ENCODE results near the gene NAALADL2. TPM values are rescaled to one million over a fixed set of nuclear protein-coding genes. Genes with fewer than 3 reads are reported as not detected.

The NAALADL2 gene
- total RNA-seq, 1 donor from 2014 or later = 12.5 TPM

DNA sequence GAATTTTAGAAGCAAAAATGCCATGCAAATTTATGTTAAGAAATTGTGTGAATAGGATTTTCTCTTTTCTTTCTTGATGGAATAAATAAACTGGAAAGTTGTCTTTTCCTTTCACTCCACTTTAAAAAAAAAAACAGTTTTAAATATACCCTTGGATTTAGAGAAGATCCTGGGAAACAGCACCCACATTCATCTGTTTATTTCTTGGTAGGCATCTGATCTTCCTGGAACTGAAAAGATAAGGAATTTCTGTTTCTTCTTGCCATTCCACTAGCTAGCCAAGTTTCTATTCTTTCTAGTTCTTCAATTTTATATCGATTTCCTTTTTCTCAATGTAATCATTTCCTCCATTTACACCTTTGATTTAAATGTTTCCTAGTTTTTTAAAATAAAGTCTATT lies 420.8 kb downstream of the NAALADL2 start:
- intact Hi-C loops (cut with DNase I) = no loop called here
- Histone ChIP-seq H3K36me3 (no peaks in the 10 kb centered on the region), H3K4me3 (no peak overlapping the region), H3K4me1 (no peaks in the 10 kb centered on the region), H3K9me3 (no peaks in the 10 kb centered on the region), H3K27me3 (no peaks in the 10 kb centered on the region), H3K27ac (no peak overlapping the region)
- DNase-seq (ENCODE audit: extremely low spot score in 2 of 2) = no peak
- TF ChIP-seq POLR2AphosphoS5 (IDR thresholded peaks at IDR 0.05; ENCODE audit: insufficient read depth in 1 of 2, low read depth in 1 of 2) (no peak), POLR2A (IDR thresholded peaks at IDR 0.05) (no peak)
- TF ChIP-seq, protein P1, sequence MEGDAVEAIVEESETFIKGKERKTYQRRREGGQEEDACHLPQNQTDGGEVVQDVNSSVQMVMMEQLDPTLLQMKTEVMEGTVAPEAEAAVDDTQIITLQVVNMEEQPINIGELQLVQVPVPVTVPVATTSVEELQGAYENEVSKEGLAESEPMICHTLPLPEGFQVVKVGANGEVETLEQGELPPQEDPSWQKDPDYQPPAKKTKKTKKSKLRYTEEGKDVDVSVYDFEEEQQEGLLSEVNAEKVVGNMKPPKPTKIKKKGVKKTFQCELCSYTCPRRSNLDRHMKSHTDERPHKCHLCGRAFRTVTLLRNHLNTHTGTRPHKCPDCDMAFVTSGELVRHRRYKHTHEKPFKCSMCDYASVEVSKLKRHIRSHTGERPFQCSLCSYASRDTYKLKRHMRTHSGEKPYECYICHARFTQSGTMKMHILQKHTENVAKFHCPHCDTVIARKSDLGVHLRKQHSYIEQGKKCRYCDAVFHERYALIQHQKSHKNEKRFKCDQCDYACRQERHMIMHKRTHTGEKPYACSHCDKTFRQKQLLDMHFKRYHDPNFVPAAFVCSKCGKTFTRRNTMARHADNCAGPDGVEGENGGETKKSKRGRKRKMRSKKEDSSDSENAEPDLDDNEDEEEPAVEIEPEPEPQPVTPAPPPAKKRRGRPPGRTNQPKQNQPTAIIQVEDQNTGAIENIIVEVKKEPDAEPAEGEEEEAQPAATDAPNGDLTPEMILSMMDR (IDR thresholded peaks at IDR 0.05) = no peak

DNA sequence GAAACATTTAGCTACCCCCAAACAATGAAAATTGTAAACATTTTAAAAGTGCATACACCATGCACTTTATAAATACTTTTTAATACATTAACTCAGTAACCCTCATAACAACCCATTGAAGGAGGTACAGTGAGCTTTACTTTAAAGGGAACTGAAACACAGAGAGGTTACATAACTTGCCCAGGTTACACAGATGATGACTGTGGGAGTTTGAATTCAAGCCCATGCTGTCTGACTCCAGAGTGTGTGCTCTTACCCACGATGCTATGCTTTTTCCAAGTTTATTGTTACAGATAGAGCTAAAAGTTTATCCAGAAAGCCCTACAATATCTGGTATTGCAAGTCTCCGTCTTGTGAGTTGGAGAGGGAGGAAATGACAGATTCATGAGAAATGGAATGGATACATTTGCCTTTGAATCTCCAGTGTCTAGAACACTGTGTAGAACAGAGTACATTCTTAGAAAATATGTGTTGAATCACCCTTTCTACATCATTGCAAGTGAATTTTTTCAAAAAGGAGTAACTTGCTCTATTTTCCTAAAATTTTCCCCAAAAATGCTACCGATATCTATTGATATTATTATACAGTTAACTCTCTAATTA lies 428.3 kb downstream of the NAALADL2 start:
- Histone ChIP-seq H3K27me3 (no peaks in the 10 kb centered on the region), H3K4me3 (no peak overlapping the region), H3K27ac (no peak overlapping the region), H3K36me3 (no peaks in the 10 kb centered on the region), H3K4me1 (no peaks in the 10 kb centered on the region), H3K9me3 (no peaks in the 10 kb centered on the region)
- intact Hi-C loops (cut with DNase I) = no loop called here
- TF ChIP-seq, protein P1 (IDR thresholded peaks at IDR 0.05) = no peak
- TF ChIP-seq POLR2A (IDR thresholded peaks at IDR 0.05) = no peak
- no peak for TF ChIP-seq POLR2AphosphoS5 (IDR thresholded peaks at IDR 0.05; ENCODE audit: insufficient read depth in 1 of 2, low read depth in 1 of 2)
- DNase-seq (ENCODE audit: extremely low spot score in 2 of 2) = no peak

DNA sequence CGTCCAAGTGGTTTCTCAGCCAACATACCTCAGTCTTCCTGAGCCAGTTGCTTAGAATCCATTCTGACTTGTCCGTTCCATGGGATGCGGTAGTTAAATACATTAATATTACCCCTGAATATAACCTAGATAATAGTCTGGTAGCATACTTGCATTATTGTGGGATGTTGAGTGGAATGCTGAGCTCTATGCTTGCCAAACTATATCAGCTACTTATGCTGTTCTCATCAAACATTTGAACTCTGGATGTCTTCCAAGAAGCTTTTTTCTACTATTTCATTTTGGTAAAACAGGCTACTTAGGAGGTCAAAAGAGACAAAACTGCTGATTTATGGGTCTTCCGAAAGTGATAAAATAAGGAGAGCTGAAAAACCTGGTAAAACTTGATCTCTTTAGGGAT lies 429.5 kb downstream of the NAALADL2 start:
- H3K27me3 ChIP-seq = no peaks in the 10 kb centered on the region
- H3K9me3 ChIP-seq = no peaks in the 10 kb centered on the region
- intact Hi-C loops (cut with DNase I) = no loop called here
- no peak for DNase-seq (ENCODE audit: extremely low spot score in 2 of 2)
- H3K4me3 ChIP-seq = no peak overlapping the region
- TF ChIP-seq POLR2A (IDR thresholded peaks at IDR 0.05) (no peak), POLR2AphosphoS5 (IDR thresholded peaks at IDR 0.05; ENCODE audit: insufficient read depth in 1 of 2, low read depth in 1 of 2) (no peak)
- TF ChIP-seq, protein P1 (IDR thresholded peaks at IDR 0.05) = no peak
- no peak overlapping the region for H3K27ac ChIP-seq
- no peaks in the 10 kb centered on the region for H3K36me3 ChIP-seq
- H3K4me1 ChIP-seq = no peaks in the 10 kb centered on the region

DNA sequence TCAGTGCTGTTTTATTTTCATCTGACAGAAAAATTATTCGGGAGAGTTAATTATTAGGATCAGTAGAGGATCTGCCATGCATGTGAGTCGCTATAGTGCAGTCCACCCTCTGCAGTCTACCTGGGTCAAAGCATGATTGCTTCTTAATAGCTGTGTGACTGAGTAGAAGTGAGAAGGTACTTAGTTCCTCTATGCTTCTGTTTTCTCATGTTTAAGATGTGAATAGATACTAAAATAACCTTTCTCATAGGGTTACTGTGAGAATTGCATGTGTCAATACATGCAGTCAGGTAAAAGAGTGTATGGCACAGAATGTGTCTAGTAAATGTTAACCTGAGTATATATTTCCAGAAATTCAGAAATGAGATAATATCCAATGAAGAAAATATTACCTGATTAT lies 435.7 kb downstream of the NAALADL2 start:
- Histone ChIP-seq H3K27ac (no peak overlapping the region), H3K4me1 (no peaks in the 10 kb centered on the region), H3K9me3 (no peaks in the 10 kb centered on the region), H3K4me3 (no peak overlapping the region), H3K36me3 (no peaks in the 10 kb centered on the region), H3K27me3 (no peaks in the 10 kb centered on the region)
- TF ChIP-seq POLR2A (IDR thresholded peaks at IDR 0.05) (no peak), POLR2AphosphoS5 (IDR thresholded peaks at IDR 0.05; ENCODE audit: insufficient read depth in 1 of 2, low read depth in 1 of 2) (no peak)
- TF ChIP-seq, protein P1 (IDR thresholded peaks at IDR 0.05) = no peak
- intact Hi-C loops (cut with DNase I) = no loop called here
- DNase-seq (ENCODE audit: extremely low spot score in 2 of 2) = no peak

DNA sequence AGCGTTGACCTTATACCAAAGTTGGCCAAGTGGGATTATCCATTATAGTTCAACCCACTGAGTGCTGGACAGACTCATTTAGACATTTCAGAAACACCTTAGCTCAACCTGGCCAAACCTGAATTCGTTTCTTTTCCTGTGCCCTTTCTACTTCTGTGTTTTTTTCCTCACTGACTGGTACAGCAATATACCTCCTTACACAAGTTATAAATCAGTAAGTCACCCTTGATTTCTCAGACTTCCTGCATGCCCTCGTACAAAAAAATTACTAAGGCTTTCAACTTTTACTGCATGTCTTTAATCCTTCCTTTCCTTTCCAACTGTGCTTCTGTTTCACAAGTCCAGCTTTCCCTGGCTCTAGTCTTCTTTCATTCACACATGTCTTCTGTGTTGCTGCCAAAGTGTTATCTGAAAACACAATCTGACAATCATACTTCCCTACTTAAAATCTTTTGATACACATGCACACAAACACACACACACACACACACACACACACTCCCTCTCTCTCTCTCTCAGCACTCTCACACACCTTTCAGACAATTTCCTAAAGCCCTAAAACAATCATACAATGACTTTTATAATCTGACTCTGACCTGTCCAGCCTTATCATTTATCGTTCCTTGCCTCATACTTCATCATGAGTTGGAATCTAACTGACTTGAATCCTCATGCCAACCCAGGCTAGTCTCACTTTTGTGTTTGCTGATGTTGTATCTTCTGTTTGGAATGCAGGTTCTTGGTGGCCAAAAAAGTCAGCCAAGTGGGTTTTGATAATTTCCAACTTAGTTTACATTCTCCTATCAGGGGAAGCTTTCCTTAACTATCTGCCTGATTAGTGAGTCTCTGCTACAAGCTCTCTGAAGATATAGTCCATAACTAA lies 436.4 kb downstream of the NAALADL2 start:
- Histone ChIP-seq H3K36me3 (no peaks in the 10 kb centered on the region), H3K9me3 (no peaks in the 10 kb centered on the region), H3K27ac (no peak overlapping the region), H3K4me1 (no peaks in the 10 kb centered on the region), H3K4me3 (no peak overlapping the region), H3K27me3 (no peaks in the 10 kb centered on the region)
- DNase-seq (ENCODE audit: extremely low spot score in 2 of 2) = no peak
- TF ChIP-seq POLR2AphosphoS5 (IDR thresholded peaks at IDR 0.05; ENCODE audit: insufficient read depth in 1 of 2, low read depth in 1 of 2) = no peak
- TF ChIP-seq POLR2A (IDR thresholded peaks at IDR 0.05) = no peak
- TF ChIP-seq, protein P1 (IDR thresholded peaks at IDR 0.05) = no peak
- intact Hi-C loops (cut with DNase I) = no loop called here

Data from vagina (tissue), 2 donors.